Left cardiac atrium (tissue), 4 donors: ENCODE data around the gene APBB2. TPM values are rescaled to one million over a fixed set of nuclear protein-coding genes. Genes with fewer than 3 reads are reported as not detected.
"Not testable (repeated sequence)": the region's sequence is repeated elsewhere in the genome, so short reads cannot be mapped to it uniquely, and the experiment has no call there.

Experiments
- ATAC-seq, 2 donors: fragments of 200-7000 bp; cut with Tn5 transposase; one replicate each; pipeline ENCODE4 v1.9.1; 2020; ENCODE audit warnings: mild to moderate bottlenecking in 2 of 2, moderate library complexity in 2 of 2
- DNase-seq: peaks from one replicate; pipeline ENCODE4 v3.0.0-alpha.2; 2020
- intact Hi-C, 2 donors: fragments of 100-400 bp; cut with DNase I; formaldehyde crosslinking; loops; one replicate each; pipeline versions ENCODE4 v1.14.1 to v1.15.1; 2022 to 2023
- total RNA-seq, 2 donors: library from RNA; stranded (reverse); fragmentation: NEBNext Ultra II Directional; extraction: Animal tissue kit (Norgen Biotek cat#: 25700); gene quantifications; one replicate each; pipeline ENCODE4 v1.2.1, GENCODE V29; 2021
- donor health status: DM: no; HTN: yes; CAD: no.
- donor health status: DM: no; HTN: yes; CAD: no; lungs with severe emphysema.
- donor health status: DM: yes; HTN: yes; CAD: no.
- donor health status: Dilated cardiomyopathy.

Gene APBB2
- total RNA-seq, 2 donors from 2014 or later = 53.0 to 56.5 TPM

- ATAC-seq = no peak
- intact Hi-C loops = no loop called here
- no peak for DNase-seq
Measured at GRCh38 chr4:41024556-41025491, 189.5 kb downstream of the APBB2 start.

- ATAC-seq (no peak), DNase-seq (no peak)
- intact Hi-C loops = no loop called here
Measured at GRCh38 chr4:41022116-41022515, 192.2 kb downstream of the APBB2 start.

- intact Hi-C loops = no loop called here
- peak in 1 of 2 donors; percentile 27 for ATAC-seq
- no peak for DNase-seq
Measured at GRCh38 chr4:41015016-41015675, 199.2 kb downstream of the APBB2 start.

- peak in 1 of 2 donors; percentile 52 for ATAC-seq
- intact Hi-C loops = no loop called here
Measured at GRCh38 chr4:41014158-41014557, 200.2 kb downstream of the APBB2 start.

GRCh38 chr4:41013746-41014145 lies 200.6 kb downstream of the APBB2 start:
- ATAC-seq (peak; percentile 48 to 61), DNase-seq (no peak)
- intact Hi-C loops = no loop called here

More at GRCh38 chr4:41014158-41014557, 200.2 kb downstream of the APBB2 start:
- DNase-seq = no peak

- DNase-seq (no peak), ATAC-seq (no peak)
- intact Hi-C loops = no loop called here
Measured at GRCh38 chr4:41012911-41013310, 201.4 kb downstream of the APBB2 start.

GRCh38 chr4:41012293-41012692 lies 202.0 kb downstream of the APBB2 start:
- intact Hi-C loops = no loop called here
- peak in 1 of 2 donors; percentile 55 for ATAC-seq
- DNase-seq = no peak

GRCh38 chr4:41009411-41009810 lies 204.9 kb downstream of the APBB2 start:
- DNase-seq (no peak), ATAC-seq (no peak)
- intact Hi-C loops = no loop called here

GRCh38 chr4:41006141-41006540 lies 208.2 kb downstream of the APBB2 start:
- ATAC-seq (no peak), DNase-seq (no peak)

GRCh38 chr4:41002309-41002708 lies 212.0 kb downstream of the APBB2 start:
- ATAC-seq (no peak), DNase-seq (no peak)
- intact Hi-C loops = no loop called here

More at GRCh38 chr4:41006141-41006540, 208.2 kb downstream of the APBB2 start:
- intact Hi-C loops = no loop called here

- DNase-seq (no peak), ATAC-seq (no peak)
- intact Hi-C loops = no loop called here
Measured at GRCh38 chr4:41000356-41000755, 214.0 kb downstream of the APBB2 start.

- DNase-seq = peak; percentile 27
- peak in 1 of 2 donors; percentile 38 for ATAC-seq
- intact Hi-C loops = no loop called here
Measured at GRCh38 chr4:40998675-40999358, 215.5 kb downstream of the APBB2 start.

GRCh38 chr4:40995850-40996249 lies 218.5 kb downstream of the APBB2 start:
- ATAC-seq = peak in 1 of 2 donors; percentile 20

GRCh38 chr4:40994321-40994720 lies 220.0 kb downstream of the APBB2 start:
- peak in 1 of 2 donors; percentile 84 for ATAC-seq
- intact Hi-C loops, DNase-seq: not testable (repeated sequence)

More at GRCh38 chr4:40995850-40996249, 218.5 kb downstream of the APBB2 start:
- intact Hi-C loops = no loop called here
- no peak for DNase-seq

GRCh38 chr4:40993296-40993693 lies 221.0 kb downstream of the APBB2 start:
- intact Hi-C loops, ATAC-seq, DNase-seq: not testable (repeated sequence)

- DNase-seq (no peak), ATAC-seq (peak; percentile 8 to 19)
- intact Hi-C loops = no loop called here
Measured at GRCh38 chr4:40992472-40993295, 221.7 kb downstream of the APBB2 start.

GRCh38 chr4:40991908-40992307 lies 222.4 kb downstream of the APBB2 start:
- ATAC-seq (no peak), DNase-seq (no peak)
- intact Hi-C loops = no loop called here

GRCh38 chr4:40990899-40991265 lies 223.5 kb downstream of the APBB2 start:
- ATAC-seq (peak in 1 of 2 donors; percentile 4), DNase-seq (no peak)
- intact Hi-C loops = no loop called here
